Activated CD4-positive, alpha-beta T cell treated with anti-CD3 and anti-CD28 coated beads for 36 hours (primary cell): ENCODE data around the gene GPR31. TPM values are rescaled to one million over a fixed set of nuclear protein-coding genes. Genes with fewer than 3 reads are reported as not detected.
A peak's percentile ranks its signal among the peaks of the same experiment; 100 is the strongest.

ENCODE experiments used
- ATAC-seq: fragments of 200-7000 bp; cut with Tn5 transposase; one replicate; pipeline ENCODE4 v1.10.0; 2021; ENCODE audit warnings: mild to moderate bottlenecking, moderate library complexity
- CTCF ChIA-PET: fragments of 350-600 bp; sonication (Branson Sonifier 250); formaldehyde crosslinking; loops from one replicate; lab custom pipeline; 2021; ENCODE audit warnings: antibody characterized with exemption; lab: Charles Lee
- POLR2A ChIA-PET: fragments of 350-600 bp; sonication (Branson Sonifier 250); formaldehyde crosslinking; loops from one replicate; lab custom pipeline; 2021; ENCODE audit warnings: antibody characterized with exemption, inconsistent platforms; lab: Charles Lee
- DNase-seq: peaks from one replicate; pipeline ENCODE4 v3.0.0-alpha.2; 2020
- H3K27ac Mint-ChIP-seq: one replicate; pipeline ENCODE4 v1.8.0; 2021; ENCODE audit warnings: mixed read lengths
- H3K27me3 Mint-ChIP-seq: one replicate; pipeline ENCODE4 v1.8.0; 2021; ENCODE audit warnings: mixed read lengths
- H3K36me3 Mint-ChIP-seq: one replicate; pipeline ENCODE4 v1.8.0; 2021; ENCODE audit warnings: low read depth, mixed read lengths
- H3K4me1 Mint-ChIP-seq: one replicate; pipeline ENCODE4 v1.8.0; 2021; ENCODE audit warnings: mixed read lengths
- H3K4me3 Mint-ChIP-seq: one replicate; pipeline ENCODE4 v1.8.0; 2021; ENCODE audit warnings: mild to moderate bottlenecking, moderate library complexity, mixed read lengths
- H3K9me3 Mint-ChIP-seq: one replicate; pipeline ENCODE4 v1.8.0; 2021; ENCODE audit warnings: low read depth, mixed read lengths
- intact Hi-C, 2 experiments: fragments of 100-400 bp; cut with DNase I in 1 of 2; cut with micrococcal nuclease in 1 of 2; formaldehyde crosslinking; loops; one replicate each; pipeline versions ENCODE4 v1.14.2 to v1.15.1; 2022 to 2024; cut with DNase I, micrococcal nuclease
- total RNA-seq, 2 experiments: library from RNA; stranded (reverse); gene quantifications; one replicate each; pipeline ENCODE4 v1.2.3, GENCODE V29; 2021

The GPR31 gene
- total RNA-seq, 2 experiments from 2014 or later, result not detected

GRCh38 chr6:167115054-167115453 lies 42.7 kb downstream of the GPR31 start:
- peak overlapping the region; percentile 73 for H3K4me3 Mint-ChIP-seq
- no peaks in the 10 kb centered on the region for H3K9me3 Mint-ChIP-seq
- DNase-seq (no peak), ATAC-seq (no peak)
- H3K4me1 Mint-ChIP-seq, result peaks cover 72% of the 10 kb centered on the region
- CTCF ChIA-PET, result no interaction called here
- no peaks in the 10 kb centered on the region for H3K27me3 Mint-ChIP-seq
- POLR2A ChIA-PET, result interaction anchor here (0.7 to 1.7 kb wide), 2 partner anchors 21 to 67 kb away, joined by 3 to 7 read pairs; no protein-coding TSS in a partner anchor
- intact Hi-C loops, result loop anchor here (2.0 kb wide), 2 partner anchors 66 to 68 kb away; no protein-coding TSS in a partner anchor
- H3K27ac Mint-ChIP-seq, result peak overlapping the region; percentile 84
- no peaks in the 10 kb centered on the region for H3K36me3 Mint-ChIP-seq

- H3K4me3 Mint-ChIP-seq, result peak overlapping the region; percentile 73
- no peaks in the 10 kb centered on the region for H3K27me3 Mint-ChIP-seq
- no peaks in the 10 kb centered on the region for H3K36me3 Mint-ChIP-seq
- ATAC-seq (peak; percentile 68), DNase-seq (peak; percentile 83)
- POLR2A ChIA-PET, result interaction anchor here (0.6 to 1.7 kb wide), 2 partner anchors 14 to 66 kb away, joined by 3 to 7 read pairs; no protein-coding TSS in a partner anchor
- H3K27ac Mint-ChIP-seq, result peak overlapping the region; percentile 84
- peaks cover 63% of the 10 kb centered on the region for H3K4me1 Mint-ChIP-seq
- CTCF ChIA-PET, result no interaction called here
- intact Hi-C loops, result loop anchor here (2.0 kb wide), 2 partner anchors 65 to 67 kb away; no protein-coding TSS in a partner anchor
- no peaks in the 10 kb centered on the region for H3K9me3 Mint-ChIP-seq
Observed at GRCh38 chr6:167113935-167114910, 43.6 kb downstream of the GPR31 start.

- ATAC-seq (no peak), DNase-seq (no peak)
- Mint-ChIP-seq H3K36me3 (no peaks in the 10 kb centered on the region), H3K9me3 (no peaks in the 10 kb centered on the region), H3K4me1 (peaks cover 57% of the 10 kb centered on the region), H3K4me3 (peak overlapping the region; percentile 73), H3K27ac (peak overlapping the region; percentile 84), H3K27me3 (no peaks in the 10 kb centered on the region)
- POLR2A ChIA-PET, result interaction anchor here (1.7 kb wide), 1 partner anchor 65 kb away, joined by 7 read pairs; no protein-coding TSS in a partner anchor
- intact Hi-C loops, result no loop called here
- CTCF ChIA-PET, result interaction anchor here (0.6 kb wide), 1 partner anchor 80 kb away, joined by 4 read pairs; no protein-coding TSS in a partner anchor
Observed at GRCh38 chr6:167113047-167113754, 44.6 kb downstream of the GPR31 start.

- Mint-ChIP-seq H3K4me1 (peaks cover 54% of the 10 kb centered on the region), H3K36me3 (no peaks in the 10 kb centered on the region), H3K27ac (peak overlapping the region; percentile 71), H3K4me3 (peak overlapping the region; percentile 73), H3K9me3 (no peaks in the 10 kb centered on the region), H3K27me3 (no peaks in the 10 kb centered on the region)
- POLR2A ChIA-PET, result no interaction called here
- DNase-seq, result no peak
- CTCF ChIA-PET, result interaction anchor here (0.6 kb wide), 1 partner anchor 79 kb away, joined by 4 read pairs; no protein-coding TSS in a partner anchor
- no peak for ATAC-seq
- intact Hi-C loops, result no loop called here
Observed at GRCh38 chr6:167112421-167112820, 45.4 kb downstream of the GPR31 start.

DNA sequence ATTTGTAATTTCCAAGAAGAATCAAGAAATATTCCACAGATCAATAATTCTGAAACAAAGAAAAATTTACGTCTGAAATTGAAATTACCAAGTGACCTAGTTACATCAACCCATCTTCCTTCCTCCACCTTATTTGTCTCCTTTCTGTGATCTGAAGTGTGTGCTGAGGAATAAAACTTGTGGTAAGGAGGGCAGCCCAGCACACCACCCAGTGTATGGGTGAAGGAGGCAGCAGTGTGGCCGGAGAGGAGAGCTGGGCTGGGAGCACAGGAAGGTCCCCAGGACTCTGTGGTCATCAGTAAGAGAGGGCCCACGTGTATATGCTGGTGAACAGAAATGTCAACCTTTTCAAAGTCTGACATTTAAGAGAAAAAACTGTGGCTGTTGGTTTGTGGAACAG lies 46.2 kb downstream of the GPR31 start:
- POLR2A ChIA-PET, result no interaction called here
- intact Hi-C loops, result loop anchor here (2.0 kb wide), 1 partner anchor 33 kb away; no protein-coding TSS in a partner anchor
- H3K36me3 Mint-ChIP-seq, result no peaks in the 10 kb centered on the region

GRCh38 chr6:167109651-167110050 lies 48.1 kb downstream of the GPR31 start:
- ChIA-PET POLR2A (no interaction called here), CTCF (interaction anchor here (0.7 kb wide), 1 partner anchor 31 kb away, joined by 3 read pairs; no protein-coding TSS in a partner anchor)
- no peaks in the 10 kb centered on the region for H3K9me3 Mint-ChIP-seq
- H3K27me3 Mint-ChIP-seq, result no peaks in the 10 kb centered on the region
- H3K36me3 Mint-ChIP-seq, result no peaks in the 10 kb centered on the region
- H3K27ac Mint-ChIP-seq, result no peak overlapping the region
- ATAC-seq, result no peak
- H3K4me3 Mint-ChIP-seq, result no peak overlapping the region
- DNase-seq, result no peak
- H3K4me1 Mint-ChIP-seq, result peaks cover 42% of the 10 kb centered on the region
- intact Hi-C loops, result loop anchor here (2.0 kb wide), 1 partner anchor 31 kb away; no protein-coding TSS in a partner anchor

More for the DNA sequence above, 46.2 kb downstream of the GPR31 start:
- H3K4me1 Mint-ChIP-seq, result peaks cover 54% of the 10 kb centered on the region
- no peaks in the 10 kb centered on the region for H3K9me3 Mint-ChIP-seq
- H3K27ac Mint-ChIP-seq, result peak overlapping the region; percentile 81
- peak; percentile 28 for ATAC-seq
- CTCF ChIA-PET, result no interaction called here
- no peak for DNase-seq
- no peaks in the 10 kb centered on the region for H3K27me3 Mint-ChIP-seq
- H3K4me3 Mint-ChIP-seq, result peak overlapping the region; percentile 73

DNA sequence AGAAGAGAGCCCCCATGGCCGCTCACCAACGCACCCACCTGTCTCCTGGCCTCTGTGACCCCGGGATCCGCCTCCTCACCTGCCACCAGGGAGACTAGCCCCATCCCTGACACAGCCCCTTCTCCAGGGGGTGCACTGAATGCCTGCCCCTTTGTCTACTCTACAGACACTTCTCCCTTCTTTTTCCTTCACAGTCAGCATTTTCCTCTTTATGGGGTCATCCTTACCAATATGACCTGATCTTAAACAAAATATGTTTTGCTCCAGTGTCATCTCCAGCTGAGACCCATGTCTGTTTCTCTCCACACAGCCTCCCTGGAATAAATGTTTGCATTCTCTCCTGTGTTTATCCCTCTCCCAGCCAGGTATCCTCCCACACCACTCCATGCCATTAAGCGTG lies 49.5 kb downstream of the GPR31 start:
- H3K4me1 Mint-ChIP-seq, result peaks cover 35% of the 10 kb centered on the region
- no peaks in the 10 kb centered on the region for H3K27me3 Mint-ChIP-seq
- ChIA-PET CTCF (interaction anchor here (0.8 to 1.3 kb wide), 2 partner anchors 15 to 671 kb away, joined by 3 read pairs; partner anchors contain the start of gene CCR6), POLR2A (interaction anchor here (1.0 kb wide), 1 partner anchor 13 kb away, joined by 3 read pairs; no protein-coding TSS in a partner anchor)
- peak overlapping the region; percentile 23 for H3K27ac Mint-ChIP-seq
- intact Hi-C loops, result no loop called here
- H3K4me3 Mint-ChIP-seq, result no peak overlapping the region
- H3K36me3 Mint-ChIP-seq, result no peaks in the 10 kb centered on the region
- no peaks in the 10 kb centered on the region for H3K9me3 Mint-ChIP-seq
- ATAC-seq (no peak), DNase-seq (no peak)

DNA sequence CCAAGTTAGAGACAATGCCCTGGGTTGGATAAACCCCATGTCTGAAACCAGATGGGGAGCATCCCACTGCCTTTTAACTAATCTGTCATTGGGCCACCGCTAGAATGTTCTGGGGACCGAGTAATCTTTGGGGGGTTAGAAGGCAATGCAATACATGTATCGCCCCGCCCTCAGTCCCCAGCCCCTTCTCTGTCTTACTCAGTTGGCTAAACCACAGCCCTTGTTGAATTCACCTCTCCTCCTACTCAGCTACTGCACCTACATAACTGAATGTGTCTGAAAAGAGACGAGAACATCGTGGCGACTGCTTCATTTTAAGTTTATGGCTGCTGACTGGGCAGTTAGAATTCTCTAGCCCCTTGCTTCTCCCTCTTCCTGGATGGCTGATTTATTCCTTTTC lies 50.0 kb downstream of the GPR31 start:
- DNase-seq, result no peak
- POLR2A ChIA-PET, result interaction anchor here (1.0 kb wide), 1 partner anchor 12 kb away, joined by 3 read pairs; no protein-coding TSS in a partner anchor
- Mint-ChIP-seq H3K36me3 (no peaks in the 10 kb centered on the region), H3K9me3 (no peaks in the 10 kb centered on the region), H3K27ac (no peak overlapping the region), H3K27me3 (no peaks in the 10 kb centered on the region), H3K4me3 (no peak overlapping the region), H3K4me1 (peaks cover 35% of the 10 kb centered on the region)
- ATAC-seq, result peak; percentile 63
- CTCF ChIA-PET, result interaction anchor here (0.8 kb wide), 1 partner anchor 671 kb away, joined by 3 read pairs; no protein-coding TSS in a partner anchor
- intact Hi-C loops, result no loop called here

- no peak overlapping the region for H3K27ac Mint-ChIP-seq
- no peaks in the 10 kb centered on the region for H3K36me3 Mint-ChIP-seq
- H3K27me3 Mint-ChIP-seq, result no peaks in the 10 kb centered on the region
- intact Hi-C loops, result no loop called here
- POLR2A ChIA-PET, result no interaction called here
- H3K4me1 Mint-ChIP-seq, result peaks cover 24% of the 10 kb centered on the region
- ATAC-seq, result no peak
- H3K9me3 Mint-ChIP-seq, result no peaks in the 10 kb centered on the region
- DNase-seq, result no peak
- H3K4me3 Mint-ChIP-seq, result no peak overlapping the region
- CTCF ChIA-PET, result interaction anchor here (1.0 kb wide), 1 partner anchor 14 kb away, joined by 4 read pairs; no protein-coding TSS in a partner anchor
Observed at GRCh38 chr6:167106406-167106805, 51.4 kb downstream of the GPR31 start.
